HG02763 (cell line): Measurements from ENCODE around the gene ASAP2.

Source experiments
- ATAC-seq: cut with Tn5 transposase; IDR thresholded peaks from one replicate; pipeline ENCODE4 v1.9.1; 2021; ENCODE audit warnings: mild to moderate bottlenecking, moderate library complexity; ENCODE audit not compliant: unreplicated experiment

The ASAP2 gene

GRCh38 chr2:9291866-9292265, 85.3 kb downstream of the ASAP2 start:
- no peak for ATAC-seq

- ATAC-seq = no peak
Observed at GRCh38 chr2:9292426-9292825, 85.8 kb downstream of the ASAP2 start.

- ATAC-seq = no peak
Observed at GRCh38 chr2:9294764-9295163, 88.2 kb downstream of the ASAP2 start.

GRCh38 chr2:9296559-9296958, 89.9 kb downstream of the ASAP2 start:
- no peak for ATAC-seq

GRCh38 chr2:9297156-9297555, 90.5 kb downstream of the ASAP2 start:
- ATAC-seq = no peak

- no peak for ATAC-seq
Observed at GRCh38 chr2:9297807-9298206, 91.2 kb downstream of the ASAP2 start.

GRCh38 chr2:9298583-9298982, 92.0 kb downstream of the ASAP2 start:
- no peak for ATAC-seq

GRCh38 chr2:9299161-9300100, 92.8 kb downstream of the ASAP2 start:
- ATAC-seq = no peak

- ATAC-seq = no peak
Observed at GRCh38 chr2:9300214-9300613, 93.6 kb downstream of the ASAP2 start.

- no peak for ATAC-seq
Observed at GRCh38 chr2:9300829-9301453, 94.3 kb downstream of the ASAP2 start.

GRCh38 chr2:9302755-9303154, 96.1 kb downstream of the ASAP2 start:
- no peak for ATAC-seq

- no peak for ATAC-seq
Observed at GRCh38 chr2:9303528-9304225, 97.1 kb downstream of the ASAP2 start.

- ATAC-seq = no peak
Observed at GRCh38 chr2:9306911-9307310, 100.3 kb downstream of the ASAP2 start.

GRCh38 chr2:9307535-9307934, 100.9 kb downstream of the ASAP2 start:
- ATAC-seq = no peak

GRCh38 chr2:9308186-9308955, 101.8 kb downstream of the ASAP2 start:
- no peak for ATAC-seq

GRCh38 chr2:9309147-9309546, 102.5 kb downstream of the ASAP2 start:
- no peak for ATAC-seq

- no peak for ATAC-seq
Observed at GRCh38 chr2:9310377-9310776, 103.8 kb downstream of the ASAP2 start.

GRCh38 chr2:9310798-9311197, 104.2 kb downstream of the ASAP2 start:
- no peak for ATAC-seq

GRCh38 chr2:9311488-9311887, 104.9 kb downstream of the ASAP2 start:
- ATAC-seq = no peak

- ATAC-seq = no peak
Observed at GRCh38 chr2:9312591-9312990, 106.0 kb downstream of the ASAP2 start.

- no peak for ATAC-seq
Observed at GRCh38 chr2:9313443-9313842, 106.8 kb downstream of the ASAP2 start.
